OCI-LY1 (cell line): ENCODE results near the gene KLHDC10.

Experiments
- H2AFZ ChIP-seq: fragments of 200-600 bp; sonication (generic), shearing (Covaris generic); 2 replicates; pipeline ENCODE4 v1.6.0; 2014; ENCODE audit warnings: antibody characterized with exemption, mild to moderate bottlenecking, low read length
- H3F3A ChIP-seq: fragments of 200-600 bp; sonication (generic), shearing (Covaris generic); 2 replicates; pipeline ENCODE4 v1.6.0; 2014; ENCODE audit warnings: mild to moderate bottlenecking, antibody characterized with exemption, low read length, moderate library complexity; ENCODE audit not compliant: insufficient read depth
- H3K27ac ChIP-seq: fragments of 200-600 bp; sonication (generic); 2 replicates; pipeline ENCODE4 v1.5.1; 2014; ENCODE audit warnings: low read length, mixed run types, mild to moderate bottlenecking, low read depth; ENCODE audit not compliant: poor library complexity, severe bottlenecking
- H3K27me3 ChIP-seq: fragments of 200-600 bp; sonication (generic); 2 replicates; pipeline ENCODE4 v1.6.0; 2014; ENCODE audit warnings: antibody characterized with exemption, mild to moderate bottlenecking, low read length, moderate library complexity; ENCODE audit not compliant: insufficient read depth
- H3K36me3 ChIP-seq: fragments of 200-600 bp; sonication (generic); 2 replicates; pipeline ENCODE4 v1.6.1; 2014; ENCODE audit warnings: mild to moderate bottlenecking, antibody characterized with exemption, low read length, moderate library complexity, mixed read lengths; ENCODE audit not compliant: insufficient read depth
- H3K4me1 ChIP-seq: fragments of 200-600 bp; sonication (generic); 2 replicates; pipeline ENCODE4 v1.5.1; 2014; ENCODE audit warnings: mild to moderate bottlenecking, low read length, moderate library complexity; ENCODE audit not compliant: insufficient read depth, severe bottlenecking
- H3K4me2 ChIP-seq: fragments of 200-600 bp; sonication (generic), shearing (Covaris generic); 2 replicates; pipeline ENCODE4 v1.6.1; 2014; ENCODE audit warnings: low read length
- H3K4me3 ChIP-seq: fragments of 200-600 bp; sonication (generic); 2 replicates; pipeline ENCODE4 v1.5.1; 2014; ENCODE audit warnings: low read length, low read depth, mild to moderate bottlenecking, mixed read lengths; ENCODE audit not compliant: poor library complexity, severe bottlenecking
- H3K79me2 ChIP-seq: fragments of 200-600 bp; shearing (Covaris generic); 2 replicates; pipeline ENCODE4 v1.6.1; 2016; ENCODE audit warnings: mixed run types, low read length, mixed read lengths; ENCODE audit not compliant: insufficient read depth
- H3K9ac ChIP-seq: fragments of 200-600 bp; sonication (generic), shearing (Covaris generic); 2 replicates; pipeline ENCODE4 v1.6.1; 2014; ENCODE audit warnings: mild to moderate bottlenecking, low read length, mixed read lengths
- H3K9me2 ChIP-seq: fragments of 200-600 bp; sonication (generic), shearing (Covaris generic); 2 replicates; pipeline ENCODE4 v1.6.1; 2014; ENCODE audit warnings: low read depth, mild to moderate bottlenecking, low read length, mixed read lengths
- H3K9me3 ChIP-seq: fragments of 200-600 bp; shearing (Covaris generic); 2 replicates; pipeline ENCODE4 v1.6.1; 2014; ENCODE audit warnings: low read length, mixed read lengths
- H4K20me1 ChIP-seq: fragments of 200-600 bp; sonication (generic), shearing (Covaris generic); 2 replicates; pipeline ENCODE4 v1.6.0; 2016; ENCODE audit warnings: mild to moderate bottlenecking, low read length; ENCODE audit not compliant: insufficient read depth
- EZH2 ChIP-seq: fragments of 200-600 bp; sonication (generic), shearing (Covaris generic); IDR thresholded peaks from 2 replicates; pipeline ENCODE4 v1.8.0; 2017; ENCODE audit warnings: borderline replicate concordance, mixed run types, mild to moderate bottlenecking, antibody characterized with exemption, low read length, moderate library complexity, mixed read lengths
- TF ChIP-seq, protein P1 (sequence below): fragments of 200-600 bp; sonication (generic), shearing (Covaris generic); IDR thresholded peaks from 2 replicates; pipeline ENCODE4 v1.5.1; 2017; ENCODE audit warnings: mild to moderate bottlenecking, antibody characterized with exemption, low read length, moderate library complexity, mixed read lengths

KLHDC10 gene

DNA sequence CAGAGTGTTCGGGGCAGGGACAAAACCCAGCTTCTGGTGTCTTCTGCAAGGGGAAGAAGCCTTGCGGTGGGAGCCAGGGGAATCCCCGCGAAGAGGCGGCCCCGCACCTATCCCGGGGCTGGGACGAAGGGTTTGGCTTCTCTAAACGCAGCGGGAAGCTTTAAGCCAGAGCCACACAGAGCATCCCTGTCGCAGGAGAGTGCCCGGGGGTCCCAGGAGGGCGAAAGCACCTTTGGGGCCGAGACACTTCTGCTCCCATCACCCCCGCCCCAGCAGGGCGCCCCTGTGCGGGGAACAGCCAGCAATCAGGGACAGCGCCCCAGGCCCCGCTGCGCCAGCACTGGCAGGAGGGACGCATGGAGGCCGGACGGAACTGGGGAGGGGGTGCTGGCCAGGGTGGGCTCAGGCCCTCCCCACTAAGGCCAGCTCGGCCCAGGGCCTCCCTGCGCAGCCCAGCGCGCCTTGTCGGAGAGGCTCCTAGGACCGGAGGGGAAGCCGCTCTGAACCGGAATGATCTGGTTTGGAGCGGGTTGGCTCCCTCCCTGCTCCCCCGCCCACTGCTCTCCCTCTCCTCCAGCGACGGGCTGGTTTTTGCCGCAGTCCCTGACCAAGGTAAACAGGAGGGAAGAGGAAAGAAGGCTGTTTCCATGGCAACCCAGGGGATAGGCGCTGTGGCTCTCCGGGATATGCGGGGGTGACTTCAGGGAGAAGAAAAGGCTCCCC lies 71.0 kb downstream of the KLHDC10 start:
- H4K20me1 ChIP-seq, result no peaks in the 10 kb centered on the region
- no peaks in the 10 kb centered on the region for H3K9me2 ChIP-seq
- no peak for TF ChIP-seq EZH2
- TF ChIP-seq, protein P1, sequence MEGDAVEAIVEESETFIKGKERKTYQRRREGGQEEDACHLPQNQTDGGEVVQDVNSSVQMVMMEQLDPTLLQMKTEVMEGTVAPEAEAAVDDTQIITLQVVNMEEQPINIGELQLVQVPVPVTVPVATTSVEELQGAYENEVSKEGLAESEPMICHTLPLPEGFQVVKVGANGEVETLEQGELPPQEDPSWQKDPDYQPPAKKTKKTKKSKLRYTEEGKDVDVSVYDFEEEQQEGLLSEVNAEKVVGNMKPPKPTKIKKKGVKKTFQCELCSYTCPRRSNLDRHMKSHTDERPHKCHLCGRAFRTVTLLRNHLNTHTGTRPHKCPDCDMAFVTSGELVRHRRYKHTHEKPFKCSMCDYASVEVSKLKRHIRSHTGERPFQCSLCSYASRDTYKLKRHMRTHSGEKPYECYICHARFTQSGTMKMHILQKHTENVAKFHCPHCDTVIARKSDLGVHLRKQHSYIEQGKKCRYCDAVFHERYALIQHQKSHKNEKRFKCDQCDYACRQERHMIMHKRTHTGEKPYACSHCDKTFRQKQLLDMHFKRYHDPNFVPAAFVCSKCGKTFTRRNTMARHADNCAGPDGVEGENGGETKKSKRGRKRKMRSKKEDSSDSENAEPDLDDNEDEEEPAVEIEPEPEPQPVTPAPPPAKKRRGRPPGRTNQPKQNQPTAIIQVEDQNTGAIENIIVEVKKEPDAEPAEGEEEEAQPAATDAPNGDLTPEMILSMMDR, result peak; percentile 17; the same call in 1 of the 2 replicates
- H3K27me3 ChIP-seq, result no peaks in the 10 kb centered on the region
- no peaks in the 10 kb centered on the region for H3F3A ChIP-seq
- no peak overlapping the region for H2AFZ ChIP-seq
- H3K4me2 ChIP-seq, result peak overlapping the region; percentile 53
- H3K27ac ChIP-seq, result no peak overlapping the region
- H3K79me2 ChIP-seq, result no peaks in the 10 kb centered on the region
- H3K36me3 ChIP-seq, result peaks cover 22% of the 10 kb centered on the region
- peaks cover 13% of the 10 kb centered on the region for H3K4me1 ChIP-seq
- H3K9me3 ChIP-seq, result no peaks in the 10 kb centered on the region
- peak overlapping the region; percentile 44 for H3K4me3 ChIP-seq
- H3K9ac ChIP-seq, result peak overlapping the region; percentile 35; the same call in 1 of the 2 replicates

DNA sequence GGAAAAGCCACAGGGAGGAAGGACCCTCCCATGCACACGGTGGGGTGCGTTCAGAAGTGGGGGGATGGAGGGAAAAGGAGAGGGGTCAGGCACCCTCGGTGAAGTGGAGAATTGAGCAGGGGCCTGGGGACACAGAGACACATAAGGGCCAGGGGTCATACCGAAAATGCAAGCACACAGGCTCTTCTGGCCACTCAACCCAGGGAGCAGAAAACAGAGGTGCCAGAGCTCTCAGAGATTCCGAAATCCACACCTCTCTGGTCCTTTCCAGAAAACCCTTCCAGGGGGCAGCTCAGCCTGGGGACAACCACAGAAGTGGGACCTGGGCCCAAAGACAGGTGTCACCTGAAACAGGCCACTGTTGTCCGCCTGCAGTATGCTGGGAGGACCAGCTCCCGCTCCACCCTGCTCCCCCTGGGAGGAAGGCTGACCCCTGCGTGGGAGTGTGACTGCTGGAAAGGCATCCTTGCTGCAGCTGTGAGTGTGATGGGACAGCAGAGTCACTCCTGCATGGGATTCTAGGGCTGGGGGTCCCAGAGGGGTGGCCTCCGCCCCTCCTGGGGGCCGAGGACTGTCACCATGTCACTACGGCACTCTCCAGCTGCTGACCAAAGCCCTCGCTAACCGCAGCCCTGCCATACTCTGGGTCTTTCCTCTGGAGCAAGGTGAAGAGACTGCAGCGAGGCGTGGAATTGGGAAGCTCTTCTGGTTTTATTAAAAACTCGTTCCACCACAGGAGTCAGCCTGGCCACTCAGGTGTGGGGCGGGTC lies 71.7 kb downstream of the KLHDC10 start:
- Histone ChIP-seq H3K4me2 (peak overlapping the region; percentile 53; the same call in 1 of the 2 replicates), H3K27me3 (no peaks in the 10 kb centered on the region), H3F3A (no peaks in the 10 kb centered on the region), H2AFZ (no peak overlapping the region), H3K27ac (no peak overlapping the region), H3K9ac (no peak overlapping the region; the same call in 1 of the 2 replicates), H4K20me1 (no peaks in the 10 kb centered on the region), H3K36me3 (peaks cover 15% of the 10 kb centered on the region), H3K79me2 (no peaks in the 10 kb centered on the region), H3K4me1 (peaks cover 13% of the 10 kb centered on the region), H3K9me3 (no peaks in the 10 kb centered on the region), H3K4me3 (peak overlapping the region; percentile 44), H3K9me2 (no peaks in the 10 kb centered on the region)
- TF ChIP-seq EZH2, result no peak
- TF ChIP-seq, protein P1, result no peak

DNA sequence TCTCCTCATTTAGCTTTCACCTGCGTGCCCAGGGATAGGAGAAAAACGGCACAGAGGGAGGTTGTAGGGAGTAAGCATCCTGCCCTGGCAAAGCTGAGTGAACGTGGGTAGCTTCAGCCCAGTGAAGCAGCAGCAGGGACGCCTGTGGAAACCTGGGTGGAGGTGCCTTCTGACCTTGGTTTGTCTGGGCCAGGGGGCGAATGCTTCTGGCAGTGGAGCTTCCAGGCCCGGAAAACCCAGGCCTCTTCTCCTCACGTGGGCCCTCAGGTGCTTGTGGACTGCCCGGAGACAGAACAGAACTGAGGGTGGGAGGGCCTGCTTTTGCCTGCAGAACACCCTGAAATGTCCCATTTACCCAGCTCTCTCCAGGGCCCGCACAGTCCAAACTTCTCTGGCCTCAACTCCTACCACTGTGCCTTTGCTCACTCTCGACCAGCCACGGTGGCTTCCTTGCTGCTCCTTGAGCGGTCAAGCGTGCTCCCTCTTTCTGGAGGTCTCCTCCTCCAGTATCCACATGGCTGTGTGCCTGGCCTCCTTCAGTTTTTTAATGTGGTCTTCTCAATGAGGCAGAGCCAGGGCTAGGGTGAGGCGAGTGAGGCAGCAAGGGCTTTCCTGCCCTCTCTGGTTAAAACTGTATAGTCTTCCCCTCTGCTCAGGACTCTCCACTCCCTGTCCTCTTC lies 72.5 kb downstream of the KLHDC10 start:
- Histone ChIP-seq H4K20me1 (no peaks in the 10 kb centered on the region), H3K4me2 (no peak overlapping the region), H3K27me3 (no peaks in the 10 kb centered on the region), H3K36me3 (peaks cover 8% of the 10 kb centered on the region), H3K4me3 (no peak overlapping the region), H3K9me2 (no peaks in the 10 kb centered on the region), H3K27ac (no peak overlapping the region), H3F3A (no peaks in the 10 kb centered on the region), H3K79me2 (no peaks in the 10 kb centered on the region), H3K9ac (no peak overlapping the region), H3K4me1 (peaks cover 13% of the 10 kb centered on the region), H2AFZ (no peak overlapping the region), H3K9me3 (no peaks in the 10 kb centered on the region)
- TF ChIP-seq EZH2, result no peak
- TF ChIP-seq, protein P1, result no peak
